Osteoblast (primary cell): ENCODE results near the gene DBH. TPM values are rescaled to one million over a fixed set of nuclear protein-coding genes. Genes with fewer than 3 reads are reported as not detected.

Experiments used
- DNase-seq: peaks from one replicate; pipeline ENCODE4 v3.0.0; 2011; ENCODE audit warnings: low spot score, mixed read lengths; ENCODE audit not compliant: insufficient read length; ENCODE audit errors: missing footprints
- H2AFZ ChIP-seq: 2 replicates; pipeline ENCODE4 v1.6.0; 2011; ENCODE audit warnings: mild to moderate bottlenecking, low read length
- H3K27ac ChIP-seq: 2 replicates; pipeline ENCODE4 v1.5.1; 2011; ENCODE audit warnings: mild to moderate bottlenecking, low read depth, low read length, moderate library complexity
- H3K27me3 ChIP-seq: 2 replicates; pipeline ENCODE4 v1.6.0; 2012; ENCODE audit warnings: mild to moderate bottlenecking, control low read depth, inconsistent platforms, low read length, moderate library complexity; ENCODE audit not compliant: insufficient read depth
- H3K36me3 ChIP-seq: 2 replicates; pipeline ENCODE4 v1.5.1; 2011; ENCODE audit warnings: mild to moderate bottlenecking, low read length, control low read depth, moderate library complexity; ENCODE audit not compliant: insufficient read depth
- H3K4me1 ChIP-seq: 2 replicates; pipeline ENCODE4 v1.5.1; 2011; ENCODE audit warnings: mild to moderate bottlenecking, low read length, control low read depth, moderate library complexity; ENCODE audit not compliant: insufficient read depth
- H3K4me2 ChIP-seq: 2 replicates; pipeline ENCODE4 v1.6.0; 2011; ENCODE audit warnings: mild to moderate bottlenecking, low read length; ENCODE audit not compliant: insufficient read depth
- H3K4me3 ChIP-seq: fragments of 200-600 bp; sonication (generic); 3 replicates; pipeline ENCODE4 v1.5.1; 2012; ENCODE audit warnings: mild to moderate bottlenecking, low read length, inconsistent platforms; ENCODE audit not compliant: insufficient read depth
- H3K79me2 ChIP-seq: 2 replicates; pipeline ENCODE4 v1.6.0; 2012; ENCODE audit warnings: mild to moderate bottlenecking, low read length, control low read depth, inconsistent platforms; ENCODE audit not compliant: insufficient read depth
- H3K9me3 ChIP-seq: 2 replicates; pipeline ENCODE4 v1.5.1; 2011; ENCODE audit warnings: low read depth, low read length, control low read depth
- H4K20me1 ChIP-seq: 2 replicates; pipeline ENCODE4 v1.6.0; 2012; ENCODE audit warnings: mild to moderate bottlenecking, low read length, control low read depth; ENCODE audit not compliant: insufficient read depth
- CTCF ChIP-seq: IDR thresholded peaks from 2 replicates; pipeline ENCODE4 v1.5.1; 2011; ENCODE audit warnings: mild to moderate bottlenecking, low read depth, low read length, moderate library complexity; ENCODE audit errors: extremely low read depth
- total RNA-seq: library from RNA; depleted of rRNA; stranded (reverse); fragments of >200 nt; gene quantifications from 2 replicates; pipeline ENCODE4 v1.2.3, GENCODE V29; 2012

The DBH gene
- total RNA-seq, 1 donor, result not detected

- no peaks in the 10 kb centered on the region for H3K4me1 ChIP-seq
- no peak for TF ChIP-seq CTCF
- no peak overlapping the region for H2AFZ ChIP-seq
- H3K9me3 ChIP-seq, result no peaks in the 10 kb centered on the region
- H3K4me2 ChIP-seq, result no peak overlapping the region
- H3K27ac ChIP-seq, result no peak overlapping the region
- DNase-seq, result peak; percentile 41
- H3K36me3 ChIP-seq, result no peaks in the 10 kb centered on the region
- peaks cover 7% of the 10 kb centered on the region for H3K27me3 ChIP-seq
- H4K20me1 ChIP-seq, result no peaks in the 10 kb centered on the region
- no peak overlapping the region for H3K4me3 ChIP-seq
- no peaks in the 10 kb centered on the region for H3K79me2 ChIP-seq
These were observed 4.0 kb downstream of the DBH start for GRCh38 chr9:133640160-133640559.

GRCh38 chr9:133640580-133641395 is 4.6 kb downstream of the DBH start:
- no peaks in the 10 kb centered on the region for H3K36me3 ChIP-seq
- no peak overlapping the region for H3K4me2 ChIP-seq
- no peak for TF ChIP-seq CTCF
- H3K27ac ChIP-seq, result no peak overlapping the region
- no peaks in the 10 kb centered on the region for H4K20me1 ChIP-seq
- no peaks in the 10 kb centered on the region for H3K4me1 ChIP-seq
- H2AFZ ChIP-seq, result no peak overlapping the region
- no peaks in the 10 kb centered on the region for H3K79me2 ChIP-seq
- H3K27me3 ChIP-seq, result peaks cover 7% of the 10 kb centered on the region
- peak; percentile 71 for DNase-seq
- no peak overlapping the region for H3K4me3 ChIP-seq
- no peaks in the 10 kb centered on the region for H3K9me3 ChIP-seq

- Histone ChIP-seq H3K4me3 (no peak overlapping the region), H4K20me1 (no peaks in the 10 kb centered on the region), H3K4me1 (no peaks in the 10 kb centered on the region), H2AFZ (no peak overlapping the region), H3K27me3 (peaks cover 7% of the 10 kb centered on the region), H3K9me3 (no peaks in the 10 kb centered on the region), H3K79me2 (no peaks in the 10 kb centered on the region), H3K27ac (no peak overlapping the region), H3K36me3 (no peaks in the 10 kb centered on the region), H3K4me2 (no peak overlapping the region)
- TF ChIP-seq CTCF, result no peak
- peak; percentile 63 for DNase-seq
These were observed 5.2 kb downstream of the DBH start for GRCh38 chr9:133641396-133641655.

DNA sequence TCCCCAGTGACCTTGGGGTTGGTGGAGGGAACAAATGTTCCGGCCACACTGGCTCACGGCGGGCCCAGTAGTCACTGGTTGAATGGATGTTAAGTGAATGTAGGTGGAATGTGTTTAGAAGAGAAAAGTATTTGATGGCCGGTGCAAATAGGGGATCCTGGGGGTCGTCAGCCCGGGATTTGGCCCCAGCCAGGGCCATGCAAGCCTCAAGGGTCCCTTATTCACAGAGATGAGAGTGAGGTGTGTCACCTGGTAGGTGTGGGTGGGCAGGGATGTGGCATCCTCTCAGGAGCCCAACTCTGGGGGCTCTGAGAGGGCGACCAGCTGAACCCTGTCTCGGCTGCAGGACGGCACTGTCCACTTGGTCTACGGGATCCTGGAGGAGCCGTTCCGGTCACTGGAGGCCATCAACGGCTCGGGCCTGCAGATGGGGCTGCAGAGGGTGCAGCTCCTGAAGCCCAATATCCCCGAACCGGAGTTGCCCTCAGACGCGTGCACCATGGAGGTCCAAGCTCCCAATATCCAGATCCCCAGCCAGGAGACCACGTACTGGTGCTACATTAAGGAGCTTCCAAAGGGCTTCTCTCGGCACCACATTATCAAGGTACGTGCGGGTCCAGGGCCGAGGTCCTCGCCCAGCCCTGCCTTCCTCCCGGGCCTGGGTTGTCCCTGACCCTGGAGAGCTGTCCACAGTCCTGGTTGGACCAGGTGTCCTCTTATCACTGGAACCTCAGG is 5.9 kb downstream of the DBH start:
- Histone ChIP-seq H3K4me2 (no peak overlapping the region), H4K20me1 (no peaks in the 10 kb centered on the region), H2AFZ (no peak overlapping the region), H3K4me3 (no peak overlapping the region), H3K4me1 (no peaks in the 10 kb centered on the region), H3K9me3 (no peaks in the 10 kb centered on the region), H3K27me3 (peaks cover 7% of the 10 kb centered on the region), H3K36me3 (no peaks in the 10 kb centered on the region), H3K79me2 (no peaks in the 10 kb centered on the region), H3K27ac (no peak overlapping the region)
- TF ChIP-seq CTCF, result no peak
- peak; percentile 50 for DNase-seq
